ENCODE measurements around the gene JMJD1C.

The JMJD1C gene

GRCh38 chr10:63119041-63119440, 346.7 kb downstream of the JMJD1C start:
- H3K27ac Mint-ChIP-seq = no peak overlapping the region
- H3K4me3 Mint-ChIP-seq = no peak overlapping the region
- H3K36me3 Mint-ChIP-seq (ENCODE audit: insufficient read depth) = no peaks in the 10 kb centered on the region
- ATAC-seq (replicated peaks) (no peak), DNase-seq (no peak)
- H3K27me3 Mint-ChIP-seq = no peaks in the 10 kb centered on the region
- H3K4me1 Mint-ChIP-seq (ENCODE audit: low read depth in 2 of 2) = no peaks in the 10 kb centered on the region
- H3K9me3 Mint-ChIP-seq = no peaks in the 10 kb centered on the region

Data from effector memory CD8-positive, alpha-beta T cell (primary cell).